WERI-Rb-1 (cell line): ENCODE data around the gene NUPR1.

Source experiments
- DNase-seq: peaks from one replicate; pipeline ENCODE4 v3.0.0-alpha.2; 2020
- H3K27ac ChIP-seq: fragments of 250-450 bp; sonication (Bioruptor Pico); 2 replicates; pipeline ENCODE4 v1.5.1; 2020; ENCODE audit warnings: mild to moderate bottlenecking, moderate library complexity
- H3K27me3 ChIP-seq: fragments of 250-450 bp; sonication (Bioruptor Pico); 2 replicates; pipeline ENCODE4 v1.5.1; 2021; ENCODE audit warnings: mild to moderate bottlenecking, low read depth, moderate library complexity; ENCODE audit not compliant: insufficient read depth, severe bottlenecking
- H3K36me3 ChIP-seq: fragments of 250-450 bp; sonication (Bioruptor Pico); 2 replicates; pipeline ENCODE4 v1.5.1; 2020; ENCODE audit warnings: mild to moderate bottlenecking, moderate library complexity
- H3K4me3 ChIP-seq: 2 replicates; pipeline ENCODE4 v1.5.1; 2011; ENCODE audit warnings: low read depth, mild to moderate bottlenecking, control low read depth, low read length
- H3K9me3 ChIP-seq: fragments of 250-450 bp; sonication (Bioruptor Pico); 2 replicates; pipeline ENCODE4 v1.5.1; 2021; ENCODE audit warnings: mild to moderate bottlenecking, moderate library complexity; ENCODE audit not compliant: severe bottlenecking
- TF ChIP-seq, protein P1 (sequence below): IDR thresholded peaks from 2 replicates; pipeline ENCODE4 v1.5.1; 2011; ENCODE audit warnings: low read depth, mild to moderate bottlenecking, control low read depth, inconsistent platforms, low read length

Gene NUPR1

DNA sequence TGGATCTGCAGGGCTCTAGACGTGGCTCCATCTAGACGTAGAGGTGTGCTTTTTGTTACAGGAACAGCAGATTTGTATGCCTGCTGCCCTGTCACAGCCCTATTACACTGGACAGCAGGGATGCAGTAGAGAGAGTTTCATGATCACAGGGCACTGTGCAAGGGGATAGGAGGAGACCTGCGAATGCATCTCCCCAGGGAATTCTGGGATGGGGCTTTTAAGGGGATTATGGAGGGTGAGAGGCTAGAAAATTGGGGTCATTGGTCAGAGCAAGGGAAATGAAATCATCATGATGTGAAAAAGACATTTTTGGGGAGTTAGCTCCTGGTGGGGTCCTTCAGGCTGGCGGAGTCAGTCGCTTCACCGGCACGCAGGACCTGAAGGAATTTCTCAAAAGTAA is 3.9 kb upstream of the NUPR1 start:
- Histone ChIP-seq H3K36me3 (no peaks in the 10 kb centered on the region), H3K27ac (no peak overlapping the region), H3K4me3 (no peak overlapping the region), H3K27me3 (no peaks in the 10 kb centered on the region), H3K9me3 (no peaks in the 10 kb centered on the region)
- DNase-seq = no peak
- TF ChIP-seq, protein P1, sequence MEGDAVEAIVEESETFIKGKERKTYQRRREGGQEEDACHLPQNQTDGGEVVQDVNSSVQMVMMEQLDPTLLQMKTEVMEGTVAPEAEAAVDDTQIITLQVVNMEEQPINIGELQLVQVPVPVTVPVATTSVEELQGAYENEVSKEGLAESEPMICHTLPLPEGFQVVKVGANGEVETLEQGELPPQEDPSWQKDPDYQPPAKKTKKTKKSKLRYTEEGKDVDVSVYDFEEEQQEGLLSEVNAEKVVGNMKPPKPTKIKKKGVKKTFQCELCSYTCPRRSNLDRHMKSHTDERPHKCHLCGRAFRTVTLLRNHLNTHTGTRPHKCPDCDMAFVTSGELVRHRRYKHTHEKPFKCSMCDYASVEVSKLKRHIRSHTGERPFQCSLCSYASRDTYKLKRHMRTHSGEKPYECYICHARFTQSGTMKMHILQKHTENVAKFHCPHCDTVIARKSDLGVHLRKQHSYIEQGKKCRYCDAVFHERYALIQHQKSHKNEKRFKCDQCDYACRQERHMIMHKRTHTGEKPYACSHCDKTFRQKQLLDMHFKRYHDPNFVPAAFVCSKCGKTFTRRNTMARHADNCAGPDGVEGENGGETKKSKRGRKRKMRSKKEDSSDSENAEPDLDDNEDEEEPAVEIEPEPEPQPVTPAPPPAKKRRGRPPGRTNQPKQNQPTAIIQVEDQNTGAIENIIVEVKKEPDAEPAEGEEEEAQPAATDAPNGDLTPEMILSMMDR = no peak

- Histone ChIP-seq H3K36me3 (no peaks in the 10 kb centered on the region), H3K27me3 (no peaks in the 10 kb centered on the region), H3K27ac (no peak overlapping the region), H3K9me3 (no peaks in the 10 kb centered on the region), H3K4me3 (no peak overlapping the region)
- no peak for DNase-seq
- TF ChIP-seq, protein P1 = no peak
Observed at GRCh38 chr16:28540346-28540745, 1.6 kb upstream of the NUPR1 start.

GRCh38 chr16:28537964-28538732 is 626 bp downstream of the NUPR1 start:
- Histone ChIP-seq H3K4me3 (no peak overlapping the region), H3K36me3 (no peaks in the 10 kb centered on the region), H3K27ac (no peak overlapping the region), H3K27me3 (no peaks in the 10 kb centered on the region), H3K9me3 (no peaks in the 10 kb centered on the region)
- DNase-seq = no peak
- TF ChIP-seq, protein P1 = no peak

DNA sequence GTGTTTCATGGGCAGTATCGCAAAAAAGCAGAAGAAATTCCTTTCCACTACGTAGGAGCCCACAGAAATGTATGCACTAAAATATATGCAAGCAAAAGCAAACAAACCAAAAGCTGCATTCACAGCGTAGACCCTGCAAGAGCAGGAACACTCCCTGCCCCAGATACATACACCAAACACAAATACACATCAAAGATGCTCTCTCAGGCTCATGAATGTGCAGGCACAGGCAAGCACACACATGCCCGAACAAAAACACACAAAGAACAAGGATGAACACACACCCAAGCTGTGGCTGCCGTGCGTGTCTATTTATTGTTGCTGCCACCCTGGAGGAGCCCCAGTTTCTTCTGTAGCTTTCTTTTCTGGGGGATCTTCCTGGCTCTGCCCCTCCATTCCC is 1.7 kb downstream of the NUPR1 start:
- H3K4me3 ChIP-seq = no peak overlapping the region
- H3K36me3 ChIP-seq = no peaks in the 10 kb centered on the region
- H3K27ac ChIP-seq = no peak overlapping the region
- TF ChIP-seq, protein P1 = no peak
- H3K27me3 ChIP-seq = no peaks in the 10 kb centered on the region
- DNase-seq = no peak
- no peaks in the 10 kb centered on the region for H3K9me3 ChIP-seq

DNA sequence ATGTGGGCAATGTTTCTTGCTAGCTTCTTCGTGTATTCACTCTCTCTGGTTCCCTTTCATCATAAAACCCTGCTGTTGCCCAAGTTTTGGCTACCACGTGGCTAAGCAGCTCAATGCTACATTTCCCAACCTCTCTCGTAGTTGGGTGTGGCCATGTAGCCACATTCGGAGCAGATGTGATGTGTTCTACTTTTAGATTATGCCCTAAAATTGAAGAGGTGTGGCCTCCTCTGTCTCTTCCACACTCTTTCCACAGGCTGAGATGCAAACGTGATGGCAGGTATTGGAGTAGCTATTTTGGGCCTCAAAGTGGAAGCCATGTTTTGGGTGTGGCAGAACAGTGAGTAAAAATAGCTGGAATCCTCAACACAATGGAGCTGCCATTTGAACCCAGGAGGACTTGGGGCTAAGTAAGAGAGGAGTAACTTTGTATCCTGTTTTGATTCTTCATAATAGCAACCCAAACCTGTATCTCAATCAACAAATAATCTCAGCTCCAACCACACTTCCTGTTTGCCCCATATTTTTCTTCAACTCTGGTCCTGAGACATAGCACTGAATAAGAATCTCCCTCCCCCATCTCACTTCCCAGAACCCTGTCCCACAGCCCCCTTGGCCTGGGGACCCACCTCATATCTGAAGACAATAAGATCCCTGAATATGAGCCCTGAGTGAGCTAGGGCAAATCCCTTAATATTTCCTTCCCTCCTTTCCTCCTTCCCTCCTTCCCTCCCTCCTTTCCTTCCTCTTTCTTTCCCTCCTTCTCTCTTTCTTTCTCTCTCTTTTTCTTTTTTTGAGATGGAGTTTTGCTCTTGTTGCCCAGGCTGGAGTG is 4.0 kb downstream of the NUPR1 start:
- H3K36me3 ChIP-seq = no peaks in the 10 kb centered on the region
- H3K4me3 ChIP-seq = no peak overlapping the region
- no peak for DNase-seq
- H3K9me3 ChIP-seq = no peaks in the 10 kb centered on the region
- H3K27me3 ChIP-seq = no peaks in the 10 kb centered on the region
- H3K27ac ChIP-seq = no peak overlapping the region
- TF ChIP-seq, protein P1 = no peak
